WTC11 (cell line): ENCODE measurements around the gene BABAM2. TPM values are rescaled to one million over a fixed set of nuclear protein-coding genes. Genes with fewer than 3 reads are reported as not detected.

Experiments
- ETV6 ChIP-seq: sonication (generic); formaldehyde crosslinking; IDR thresholded peaks from 2 replicates; pipeline ENCODE4 v1.8.1; 2022; ENCODE audit warnings: mild to moderate bottlenecking, missing genetic modification reagents
- KAT7 ChIP-seq: sonication (generic); formaldehyde crosslinking; IDR thresholded peaks from 2 replicates; pipeline ENCODE4 v1.8.1; 2023; ENCODE audit warnings: missing genetic modification reagents, mild to moderate bottlenecking, borderline replicate concordance
- RELA ChIP-seq: sonication (generic); formaldehyde crosslinking; IDR thresholded peaks from 2 replicates; pipeline ENCODE4 v1.8.1; 2022; ENCODE audit warnings: missing genetic modification reagents, mild to moderate bottlenecking, borderline replicate concordance
- SP1 ChIP-seq: sonication (generic); formaldehyde crosslinking; conservative IDR thresholded peaks from 2 replicates; pipeline ENCODE4 v1.8.1; 2022; ENCODE audit warnings: missing genetic modification reagents
- TEAD1 ChIP-seq: sonication (generic); formaldehyde crosslinking; IDR thresholded peaks from 2 replicates; pipeline ENCODE4 v1.8.0; 2022; ENCODE audit warnings: mild to moderate bottlenecking, missing genetic modification reagents
- ZNF121 ChIP-seq: sonication (generic); formaldehyde crosslinking; IDR thresholded peaks from 2 replicates; pipeline ENCODE4 v1.8.0; 2023; ENCODE audit warnings: missing genetic modification reagents
- total RNA-seq: library from RNA; stranded (reverse); gene quantifications from 3 replicates; pipeline ENCODE4 v1.2.3, GENCODE V29; 2021
- TF ChIP-seq, protein P1 (sequence below): fragments of 250-450 bp; sonication (Bioruptor Pico); IDR thresholded peaks from 2 replicates; pipeline ENCODE4 v1.9.0; 2021; ENCODE audit warnings: mild to moderate bottlenecking, borderline replicate concordance
- TF ChIP-seq, protein P2 (sequence below): fragments of 250-450 bp; sonication (Bioruptor Pico); conservative IDR thresholded peaks from 2 replicates; pipeline ENCODE4 v1.9.0; 2021; ENCODE audit warnings: mild to moderate bottlenecking
- TF ChIP-seq, protein P3 (sequence below): sonication (generic); formaldehyde crosslinking; conservative IDR thresholded peaks from 2 replicates; pipeline ENCODE4 v1.8.1; 2022; ENCODE audit warnings: mild to moderate bottlenecking, missing genetic modification reagents
- TF ChIP-seq, protein P4 (sequence below): sonication (generic); formaldehyde crosslinking; IDR thresholded peaks from 2 replicates; pipeline ENCODE4 v1.8.1; 2023; ENCODE audit warnings: mild to moderate bottlenecking, missing genetic modification reagents
- TF ChIP-seq, protein P5 (sequence below): sonication (generic); formaldehyde crosslinking; IDR thresholded peaks from 2 replicates; pipeline ENCODE4 v1.8.1; 2022; ENCODE audit warnings: missing genetic modification reagents, borderline replicate concordance
- TF ChIP-seq, protein P6 (sequence below): sonication (generic); formaldehyde crosslinking; IDR thresholded peaks from 2 replicates; pipeline ENCODE4 v1.8.0; 2022; ENCODE audit warnings: mild to moderate bottlenecking, missing genetic modification reagents
- TF ChIP-seq, protein P7 (sequence below): fragments of 200-600 bp; IDR thresholded peaks from 2 replicates; pipeline ENCODE4 v1.8.0; 2022; ENCODE audit warnings: antibody characterized with exemption
- TF ChIP-seq, protein P8 (sequence below): sonication (generic); formaldehyde crosslinking; conservative IDR thresholded peaks from 2 replicates; pipeline ENCODE4 v1.8.1; 2023; ENCODE audit warnings: mild to moderate bottlenecking, low read depth, missing genetic modification reagents, moderate library complexity
- TF ChIP-seq, protein P9 (sequence below): sonication (generic); formaldehyde crosslinking; IDR thresholded peaks from 2 replicates; pipeline ENCODE4 v1.8.0; 2023; ENCODE audit warnings: mild to moderate bottlenecking, missing genetic modification reagents

The BABAM2 gene
- total RNA-seq, 1 experiment from 2014 or later, result 16.5 TPM

DNA sequence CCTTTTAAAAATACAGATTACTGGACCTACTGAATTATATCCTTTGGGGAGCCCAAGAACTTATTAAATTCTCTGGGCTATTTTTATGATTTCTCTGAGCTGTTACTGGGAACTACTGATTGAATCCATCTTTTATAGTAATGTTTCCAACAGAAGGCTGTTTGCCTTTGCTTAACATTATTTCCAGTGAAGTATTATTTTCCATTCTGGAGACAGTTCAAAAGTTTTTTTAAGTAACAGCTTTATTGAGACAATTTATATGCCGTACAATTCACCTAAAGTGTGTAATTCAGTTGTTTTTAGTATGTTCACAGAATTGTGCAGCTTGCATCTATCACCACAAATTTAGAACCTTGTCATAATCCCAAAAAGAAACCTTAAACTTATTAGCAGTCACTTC is 100.6 kb downstream of the BABAM2 start (continued):
- TF ChIP-seq, protein P1, sequence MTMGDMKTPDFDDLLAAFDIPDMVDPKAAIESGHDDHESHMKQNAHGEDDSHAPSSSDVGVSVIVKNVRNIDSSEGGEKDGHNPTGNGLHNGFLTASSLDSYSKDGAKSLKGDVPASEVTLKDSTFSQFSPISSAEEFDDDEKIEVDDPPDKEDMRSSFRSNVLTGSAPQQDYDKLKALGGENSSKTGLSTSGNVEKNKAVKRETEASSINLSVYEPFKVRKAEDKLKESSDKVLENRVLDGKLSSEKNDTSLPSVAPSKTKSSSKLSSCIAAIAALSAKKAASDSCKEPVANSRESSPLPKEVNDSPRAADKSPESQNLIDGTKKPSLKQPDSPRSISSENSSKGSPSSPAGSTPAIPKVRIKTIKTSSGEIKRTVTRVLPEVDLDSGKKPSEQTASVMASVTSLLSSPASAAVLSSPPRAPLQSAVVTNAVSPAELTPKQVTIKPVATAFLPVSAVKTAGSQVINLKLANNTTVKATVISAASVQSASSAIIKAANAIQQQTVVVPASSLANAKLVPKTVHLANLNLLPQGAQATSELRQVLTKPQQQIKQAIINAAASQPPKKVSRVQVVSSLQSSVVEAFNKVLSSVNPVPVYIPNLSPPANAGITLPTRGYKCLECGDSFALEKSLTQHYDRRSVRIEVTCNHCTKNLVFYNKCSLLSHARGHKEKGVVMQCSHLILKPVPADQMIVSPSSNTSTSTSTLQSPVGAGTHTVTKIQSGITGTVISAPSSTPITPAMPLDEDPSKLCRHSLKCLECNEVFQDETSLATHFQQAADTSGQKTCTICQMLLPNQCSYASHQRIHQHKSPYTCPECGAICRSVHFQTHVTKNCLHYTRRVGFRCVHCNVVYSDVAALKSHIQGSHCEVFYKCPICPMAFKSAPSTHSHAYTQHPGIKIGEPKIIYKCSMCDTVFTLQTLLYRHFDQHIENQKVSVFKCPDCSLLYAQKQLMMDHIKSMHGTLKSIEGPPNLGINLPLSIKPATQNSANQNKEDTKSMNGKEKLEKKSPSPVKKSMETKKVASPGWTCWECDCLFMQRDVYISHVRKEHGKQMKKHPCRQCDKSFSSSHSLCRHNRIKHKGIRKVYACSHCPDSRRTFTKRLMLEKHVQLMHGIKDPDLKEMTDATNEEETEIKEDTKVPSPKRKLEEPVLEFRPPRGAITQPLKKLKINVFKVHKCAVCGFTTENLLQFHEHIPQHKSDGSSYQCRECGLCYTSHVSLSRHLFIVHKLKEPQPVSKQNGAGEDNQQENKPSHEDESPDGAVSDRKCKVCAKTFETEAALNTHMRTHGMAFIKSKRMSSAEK (CRISPR knock-in tag), result no peak
- TF ChIP-seq, protein P2, sequence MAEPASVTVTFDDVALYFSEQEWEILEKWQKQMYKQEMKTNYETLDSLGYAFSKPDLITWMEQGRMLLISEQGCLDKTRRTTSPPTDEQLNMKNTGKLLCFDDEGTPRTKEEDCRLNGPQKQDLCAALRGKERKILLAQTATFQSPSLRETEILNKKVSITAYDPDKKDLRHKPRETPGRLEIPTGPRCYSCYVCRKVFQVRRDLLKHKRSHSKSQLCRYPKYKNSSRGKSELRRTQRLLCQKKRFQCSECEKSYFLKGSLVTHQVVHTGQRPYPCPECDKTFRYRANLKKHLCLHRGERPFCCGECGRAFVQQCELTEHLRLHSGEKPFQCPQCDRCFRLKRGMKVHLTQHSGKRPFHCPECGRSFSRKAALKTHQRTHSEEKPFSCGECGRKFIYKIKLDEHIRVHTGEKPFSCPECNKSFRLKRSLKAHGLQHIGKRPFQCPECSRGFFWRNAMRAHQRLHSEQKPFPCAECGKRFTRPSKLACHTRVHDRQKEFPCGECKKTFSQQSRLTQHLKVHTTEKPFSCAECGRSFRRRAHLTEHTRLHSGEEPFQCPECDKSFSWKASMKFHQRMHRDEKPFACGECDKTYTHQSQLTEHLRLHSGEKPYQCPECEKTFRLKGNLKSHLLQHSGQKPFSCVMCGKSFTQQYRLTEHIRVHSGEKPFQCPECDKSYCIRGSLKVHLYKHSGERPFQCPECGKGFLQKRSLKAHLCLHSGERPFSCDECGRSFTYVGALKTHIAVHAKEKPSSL (CRISPR knock-in tag), result no peak
- TF ChIP-seq, protein P3, sequence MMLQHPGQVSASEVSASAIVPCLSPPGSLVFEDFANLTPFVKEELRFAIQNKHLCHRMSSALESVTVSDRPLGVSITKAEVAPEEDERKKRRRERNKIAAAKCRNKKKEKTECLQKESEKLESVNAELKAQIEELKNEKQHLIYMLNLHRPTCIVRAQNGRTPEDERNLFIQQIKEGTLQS, result no peak
- TF ChIP-seq, protein P4, sequence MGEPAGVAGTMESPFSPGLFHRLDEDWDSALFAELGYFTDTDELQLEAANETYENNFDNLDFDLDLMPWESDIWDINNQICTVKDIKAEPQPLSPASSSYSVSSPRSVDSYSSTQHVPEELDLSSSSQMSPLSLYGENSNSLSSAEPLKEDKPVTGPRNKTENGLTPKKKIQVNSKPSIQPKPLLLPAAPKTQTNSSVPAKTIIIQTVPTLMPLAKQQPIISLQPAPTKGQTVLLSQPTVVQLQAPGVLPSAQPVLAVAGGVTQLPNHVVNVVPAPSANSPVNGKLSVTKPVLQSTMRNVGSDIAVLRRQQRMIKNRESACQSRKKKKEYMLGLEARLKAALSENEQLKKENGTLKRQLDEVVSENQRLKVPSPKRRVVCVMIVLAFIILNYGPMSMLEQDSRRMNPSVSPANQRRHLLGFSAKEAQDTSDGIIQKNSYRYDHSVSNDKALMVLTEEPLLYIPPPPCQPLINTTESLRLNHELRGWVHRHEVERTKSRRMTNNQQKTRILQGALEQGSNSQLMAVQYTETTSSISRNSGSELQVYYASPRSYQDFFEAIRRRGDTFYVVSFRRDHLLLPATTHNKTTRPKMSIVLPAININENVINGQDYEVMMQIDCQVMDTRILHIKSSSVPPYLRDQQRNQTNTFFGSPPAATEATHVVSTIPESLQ (CRISPR knock-in tag), result no peak
- TF ChIP-seq KAT7, result no peak
- TF ChIP-seq, protein P5, sequence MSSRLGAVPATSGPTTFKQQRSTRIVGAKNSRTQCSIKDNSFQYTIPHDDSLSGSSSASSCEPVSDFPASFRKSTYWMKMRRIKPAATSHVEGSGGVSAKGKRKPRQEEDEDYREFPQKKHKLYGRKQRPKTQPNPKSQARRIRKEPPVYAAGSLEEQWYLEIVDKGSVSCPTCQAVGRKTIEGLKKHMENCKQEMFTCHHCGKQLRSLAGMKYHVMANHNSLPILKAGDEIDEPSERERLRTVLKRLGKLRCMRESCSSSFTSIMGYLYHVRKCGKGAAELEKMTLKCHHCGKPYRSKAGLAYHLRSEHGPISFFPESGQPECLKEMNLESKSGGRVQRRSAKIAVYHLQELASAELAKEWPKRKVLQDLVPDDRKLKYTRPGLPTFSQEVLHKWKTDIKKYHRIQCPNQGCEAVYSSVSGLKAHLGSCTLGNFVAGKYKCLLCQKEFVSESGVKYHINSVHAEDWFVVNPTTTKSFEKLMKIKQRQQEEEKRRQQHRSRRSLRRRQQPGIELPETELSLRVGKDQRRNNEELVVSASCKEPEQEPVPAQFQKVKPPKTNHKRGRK (CRISPR knock-in tag), result no peak
- TF ChIP-seq, protein P6, sequence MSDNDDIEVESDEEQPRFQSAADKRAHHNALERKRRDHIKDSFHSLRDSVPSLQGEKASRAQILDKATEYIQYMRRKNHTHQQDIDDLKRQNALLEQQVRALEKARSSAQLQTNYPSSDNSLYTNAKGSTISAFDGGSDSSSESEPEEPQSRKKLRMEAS, result no peak
- no peak for TF ChIP-seq ZNF121 (CRISPR knock-in tag)
- no peak for TF ChIP-seq TEAD1 (CRISPR knock-in tag)
- TF ChIP-seq, protein P7, sequence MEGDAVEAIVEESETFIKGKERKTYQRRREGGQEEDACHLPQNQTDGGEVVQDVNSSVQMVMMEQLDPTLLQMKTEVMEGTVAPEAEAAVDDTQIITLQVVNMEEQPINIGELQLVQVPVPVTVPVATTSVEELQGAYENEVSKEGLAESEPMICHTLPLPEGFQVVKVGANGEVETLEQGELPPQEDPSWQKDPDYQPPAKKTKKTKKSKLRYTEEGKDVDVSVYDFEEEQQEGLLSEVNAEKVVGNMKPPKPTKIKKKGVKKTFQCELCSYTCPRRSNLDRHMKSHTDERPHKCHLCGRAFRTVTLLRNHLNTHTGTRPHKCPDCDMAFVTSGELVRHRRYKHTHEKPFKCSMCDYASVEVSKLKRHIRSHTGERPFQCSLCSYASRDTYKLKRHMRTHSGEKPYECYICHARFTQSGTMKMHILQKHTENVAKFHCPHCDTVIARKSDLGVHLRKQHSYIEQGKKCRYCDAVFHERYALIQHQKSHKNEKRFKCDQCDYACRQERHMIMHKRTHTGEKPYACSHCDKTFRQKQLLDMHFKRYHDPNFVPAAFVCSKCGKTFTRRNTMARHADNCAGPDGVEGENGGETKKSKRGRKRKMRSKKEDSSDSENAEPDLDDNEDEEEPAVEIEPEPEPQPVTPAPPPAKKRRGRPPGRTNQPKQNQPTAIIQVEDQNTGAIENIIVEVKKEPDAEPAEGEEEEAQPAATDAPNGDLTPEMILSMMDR, result no peak
- TF ChIP-seq ETV6 (CRISPR knock-in tag), result no peak
- TF ChIP-seq, protein P8, sequence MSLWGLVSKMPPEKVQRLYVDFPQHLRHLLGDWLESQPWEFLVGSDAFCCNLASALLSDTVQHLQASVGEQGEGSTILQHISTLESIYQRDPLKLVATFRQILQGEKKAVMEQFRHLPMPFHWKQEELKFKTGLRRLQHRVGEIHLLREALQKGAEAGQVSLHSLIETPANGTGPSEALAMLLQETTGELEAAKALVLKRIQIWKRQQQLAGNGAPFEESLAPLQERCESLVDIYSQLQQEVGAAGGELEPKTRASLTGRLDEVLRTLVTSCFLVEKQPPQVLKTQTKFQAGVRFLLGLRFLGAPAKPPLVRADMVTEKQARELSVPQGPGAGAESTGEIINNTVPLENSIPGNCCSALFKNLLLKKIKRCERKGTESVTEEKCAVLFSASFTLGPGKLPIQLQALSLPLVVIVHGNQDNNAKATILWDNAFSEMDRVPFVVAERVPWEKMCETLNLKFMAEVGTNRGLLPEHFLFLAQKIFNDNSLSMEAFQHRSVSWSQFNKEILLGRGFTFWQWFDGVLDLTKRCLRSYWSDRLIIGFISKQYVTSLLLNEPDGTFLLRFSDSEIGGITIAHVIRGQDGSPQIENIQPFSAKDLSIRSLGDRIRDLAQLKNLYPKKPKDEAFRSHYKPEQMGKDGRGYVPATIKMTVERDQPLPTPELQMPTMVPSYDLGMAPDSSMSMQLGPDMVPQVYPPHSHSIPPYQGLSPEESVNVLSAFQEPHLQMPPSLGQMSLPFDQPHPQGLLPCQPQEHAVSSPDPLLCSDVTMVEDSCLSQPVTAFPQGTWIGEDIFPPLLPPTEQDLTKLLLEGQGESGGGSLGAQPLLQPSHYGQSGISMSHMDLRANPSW (CRISPR knock-in tag), result no peak
- TF ChIP-seq, protein P9, sequence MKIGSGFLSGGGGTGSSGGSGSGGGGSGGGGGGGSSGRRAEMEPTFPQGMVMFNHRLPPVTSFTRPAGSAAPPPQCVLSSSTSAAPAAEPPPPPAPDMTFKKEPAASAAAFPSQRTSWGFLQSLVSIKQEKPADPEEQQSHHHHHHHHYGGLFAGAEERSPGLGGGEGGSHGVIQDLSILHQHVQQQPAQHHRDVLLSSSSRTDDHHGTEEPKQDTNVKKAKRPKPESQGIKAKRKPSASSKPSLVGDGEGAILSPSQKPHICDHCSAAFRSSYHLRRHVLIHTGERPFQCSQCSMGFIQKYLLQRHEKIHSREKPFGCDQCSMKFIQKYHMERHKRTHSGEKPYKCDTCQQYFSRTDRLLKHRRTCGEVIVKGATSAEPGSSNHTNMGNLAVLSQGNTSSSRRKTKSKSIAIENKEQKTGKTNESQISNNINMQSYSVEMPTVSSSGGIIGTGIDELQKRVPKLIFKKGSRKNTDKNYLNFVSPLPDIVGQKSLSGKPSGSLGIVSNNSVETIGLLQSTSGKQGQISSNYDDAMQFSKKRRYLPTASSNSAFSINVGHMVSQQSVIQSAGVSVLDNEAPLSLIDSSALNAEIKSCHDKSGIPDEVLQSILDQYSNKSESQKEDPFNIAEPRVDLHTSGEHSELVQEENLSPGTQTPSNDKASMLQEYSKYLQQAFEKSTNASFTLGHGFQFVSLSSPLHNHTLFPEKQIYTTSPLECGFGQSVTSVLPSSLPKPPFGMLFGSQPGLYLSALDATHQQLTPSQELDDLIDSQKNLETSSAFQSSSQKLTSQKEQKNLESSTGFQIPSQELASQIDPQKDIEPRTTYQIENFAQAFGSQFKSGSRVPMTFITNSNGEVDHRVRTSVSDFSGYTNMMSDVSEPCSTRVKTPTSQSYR (CRISPR knock-in tag), result no peak
- TF ChIP-seq SP1 (CRISPR knock-in tag), result no peak
- no peak for TF ChIP-seq RELA
